HepG2 (cell line): ENCODE results near the gene PTPN14. TPM values are rescaled to one million over a fixed set of nuclear protein-coding genes. Genes with fewer than 3 reads are reported as not detected.
A peak's percentile ranks its signal among the peaks of the same experiment; 100 is the strongest.

Experiments used
- ATAC-seq: fragments of 200-7000 bp; cut with Tn5 transposase; 3 replicates; pipeline ENCODE4 v1.9.1; 2020; ENCODE audit warnings: mild to moderate bottlenecking, moderate library complexity
- BruUV-seq: library from RNA; stranded (reverse); fragments of 400-500 nt; replicated peaks from 2 replicates; lab custom pipeline; 2021; lab: Mats Ljungman, UMichigan
- CTCF ChIA-PET: fragments of 300-600 bp; formaldehyde crosslinking; extraction: SDS; loops from one replicate; lab custom pipeline; 2021; ENCODE audit warnings: low total read pairs, inconsistent platforms, low intra/inter-chr PET ratio; lab: Yijun Ruan, JAX
- POLR2A ChIA-PET: fragments of 350-600 bp; sonication (Branson Sonifier 250); formaldehyde crosslinking; loops from one replicate; lab custom pipeline; 2020; ENCODE audit warnings: antibody characterized with exemption, inconsistent platforms; lab: Yijun Ruan, JAX
- DNase-seq: peaks from one replicate; pipeline ENCODE4 v3.0.0-alpha.2; 2015; ENCODE audit warnings: low spot score
- FAIRE-seq: peaks from 3 replicates; lab custom pipeline; 2011; peaks lifted over from hg19 to GRCh38; lab: Jason Lieb, UNC
- H2AFZ ChIP-seq: one replicate; pipeline ENCODE4 v1.6.1; 2011; ENCODE audit warnings: low read length, inconsistent platforms
- H3K27ac ChIP-seq: fragments of 300-600 bp; 3 replicates; pipeline ENCODE4 v1.8.0; 2011; ENCODE audit warnings: mixed run types, mild to moderate bottlenecking, mixed read lengths, low read length, inconsistent platforms; ENCODE audit not compliant: insufficient read depth; ENCODE audit errors: extremely low read length
- H3K27me3 ChIP-seq, 2 experiments: fragments of 200-600 bp in 1 of 2; 2 replicates in 1 of 2; 3 replicates in 1 of 2; pipeline versions ENCODE4 v1.6.0 to v1.8.0; 2011; ENCODE audit warnings: low read length in 2 of 2, mild to moderate bottlenecking in 2 of 2, moderate library complexity in 2 of 2, inconsistent platforms in 1 of 2; ENCODE audit not compliant: insufficient read depth in 2 of 2, control insufficient read depth in 1 of 2
- H3K36me3 ChIP-seq, 2 experiments: fragments of 200-600 bp in 1 of 2; replicated peaks in 1 of 2; 2 replicates in 1 of 2; 3 replicates in 1 of 2; pipeline versions ENCODE4 v1.5.1 to v1.8.0; 2011; ENCODE audit warnings: low read length in 2 of 2, inconsistent platforms in 1 of 2; ENCODE audit not compliant: insufficient read depth in 2 of 2, control insufficient read depth in 1 of 2
- H3K4me1 ChIP-seq: 2 replicates; pipeline ENCODE4 v1.5.1; 2012; ENCODE audit warnings: low read length, inconsistent platforms; ENCODE audit not compliant: insufficient read depth
- H3K4me2 ChIP-seq: 2 replicates; pipeline ENCODE4 v1.6.0; 2011; ENCODE audit warnings: low read depth, low read length, inconsistent platforms
- H3K4me3 ChIP-seq, 3 experiments: fragments of 200-600 bp in 1 of 3; sonication (generic), shearing (Covaris generic) in 1 of 3; replicated peaks in 1 of 3; 2 replicates each; pipeline ENCODE4 v1.5.1; 2011 to 2016; ENCODE audit warnings: low read length in 3 of 3, inconsistent platforms in 2 of 3, low read depth in 2 of 3, mild to moderate bottlenecking in 2 of 3, control low read depth in 1 of 3, mixed read lengths in 1 of 3; ENCODE audit not compliant: insufficient read depth in 1 of 3
- H3K79me2 ChIP-seq: one replicate; pipeline ENCODE4 v1.6.1; 2011; ENCODE audit warnings: low read length, inconsistent platforms; ENCODE audit not compliant: insufficient read depth
- H3K9ac ChIP-seq: 2 replicates; pipeline ENCODE4 v1.6.0; 2011; ENCODE audit warnings: mild to moderate bottlenecking, low read depth, low read length, inconsistent platforms; ENCODE audit not compliant: insufficient read depth
- H3K9me3 ChIP-seq: 2 replicates; pipeline ENCODE4 v1.5.1; 2012; ENCODE audit warnings: mild to moderate bottlenecking, low read length
- H4K20me1 ChIP-seq: 2 replicates; pipeline ENCODE4 v1.6.0; 2011; ENCODE audit warnings: inconsistent platforms, mild to moderate bottlenecking, low read length, moderate library complexity; ENCODE audit not compliant: insufficient read depth
- AGO2 ChIP-seq: fragments of 200-400 bp; formaldehyde crosslinking; optimal IDR thresholded peaks from 2 replicates; pipeline ENCODE3; 2017; ENCODE audit warnings: mild to moderate bottlenecking, low read depth, low read length, moderate library complexity
- IKZF1 ChIP-seq: fragments of 450-650 bp; IDR thresholded peaks from 2 replicates; pipeline ENCODE4 v1.7.1; 2016
- KMT2A ChIP-seq: sonication (generic); formaldehyde crosslinking; IDR thresholded peaks from 2 replicates; pipeline ENCODE4 v1.4.0; 2020; ENCODE audit warnings: missing genetic modification reagents
- THAP9 ChIP-seq: sonication (generic); formaldehyde crosslinking; IDR thresholded peaks from 2 replicates; pipeline ENCODE4; 2020; ENCODE audit warnings: missing genetic modification reagents, mild to moderate bottlenecking, borderline replicate concordance
- ZBTB42 ChIP-seq: sonication (generic); formaldehyde crosslinking; IDR thresholded peaks from 2 replicates; pipeline ENCODE4 v1.5.0; 2020; ENCODE audit warnings: mild to moderate bottlenecking, missing genetic modification reagents
- ZC3H4 ChIP-seq: sonication (generic); formaldehyde crosslinking; IDR thresholded peaks from 2 replicates; pipeline ENCODE4 v1.4.0; 2020; ENCODE audit warnings: missing genetic modification reagents, borderline replicate concordance
- ZNF441 ChIP-seq: sonication (generic); formaldehyde crosslinking; IDR thresholded peaks from 2 replicates; pipeline ENCODE4 v1.7.0; 2021; ENCODE audit warnings: missing genetic modification reagents, borderline replicate concordance
- ZNF503 ChIP-seq: sonication (generic); formaldehyde crosslinking; IDR thresholded peaks from 2 replicates; pipeline ENCODE4 v1.4.0; 2020; ENCODE audit warnings: missing genetic modification reagents
- WGBS: methylation state at CpG from one replicate; pipeline ENCODE4 v1.1.6; 2017; ENCODE audit warnings: low lambda C conversion rate; 5-methylcytosine and 5-hydroxymethylcytosine counted together
- in situ Hi-C: cut with HindIII; loops from 2 replicates; pipeline ENCODE4 v1.10.0; 2017; ENCODE audit warnings: low pct_unique_long_range_greater_than_20kb; ENCODE audit not compliant: extremely low pct_ligation_motif_present
- intact Hi-C: fragments of 100-400 bp; cut with micrococcal nuclease; formaldehyde crosslinking; loops from one replicate; pipeline ENCODE4 v1.10.0; 2022; ENCODE audit not compliant: unreplicated experiment
- polyA plus RNA-seq, 8 experiments: library from polyadenylated mRNA; depleted of rRNA in 3 of 8; stranded (reverse) in 7 of 8; unstranded in 1 of 8; fragments of >200 nt; fragmentation: Illumina TruSeq in 4 of 8; extraction: Trizol in 4 of 8; gene quantifications; 2 replicates each; pipeline versions ENCODE4 v1.2.1 to v1.2.3, GENCODE V29; 2011 to 2016; ENCODE audit warnings: low read depth in 4 of 8, missing spikeins in 1 of 8, mixed read lengths in 1 of 8; ENCODE audit not compliant: insufficient read depth in 1 of 8
- total RNA-seq, 5 experiments: library from RNA; depleted of rRNA; stranded (reverse); fragments of >200 nt; fragmentation: Illumina TruSeq; extraction: Trizol; gene quantifications; 2 replicates each; pipeline ENCODE4 v1.2.3, GENCODE V29; 2016; ENCODE audit warnings: low read depth in 1 of 5
- TF ChIP-seq, protein P1 (sequence below): sonication (generic); formaldehyde crosslinking; IDR thresholded peaks from 2 replicates; pipeline ENCODE4 v1.5.0; 2020; ENCODE audit warnings: mild to moderate bottlenecking, missing genetic modification reagents, borderline replicate concordance
- TF ChIP-seq, protein P2 (sequence below): IDR thresholded peaks from 2 replicates; pipeline ENCODE4 v1.4.0; 2020; ENCODE audit warnings: mild to moderate bottlenecking, missing genetic modification reagents

Gene PTPN14
- total and polyA plus RNA-seq, 2 of the 13 experiments (the other 11 are each of a cell fraction or from before 2014, with no cell fraction given): 3.9 to 4.7 TPM

- peaks cover 9% of the 10 kb centered on the region for H3K79me2 ChIP-seq
- H3K9ac ChIP-seq: peak overlapping the region; percentile 76
- FAIRE-seq: no peak
- 9% methylated on average over 4 of the region's 15 CpGs for WGBS
- H2AFZ ChIP-seq: peak overlapping the region; percentile 95
- intact Hi-C loops (loop anchor here (5.0 kb wide), 1 partner anchor 90 kb away; no protein-coding TSS in a partner anchor), in situ Hi-C loops (loop anchor here (5.0 kb wide), 1 partner anchor 45 kb away; no protein-coding TSS in a partner anchor)
- no peaks in the 10 kb centered on the region for H3K9me3 ChIP-seq
- H3K4me1 ChIP-seq: peaks cover 60% of the 10 kb centered on the region
- POLR2A ChIA-PET: interaction anchor here (0.6 to 1.8 kb wide), 7 partner anchors 11 to 233 kb away, joined by 3 to 6 read pairs (median 4); no protein-coding TSS in a partner anchor
- H3K27me3 ChIP-seq: peaks cover 0 to 4% of the 10 kb centered on the region in 2 experiments; a peak in 2 of 5 replicates
- peak; percentile 11 for DNase-seq
- peak overlapping the region; percentile 93 for H3K4me2 ChIP-seq
- TSS peak; percentile 96 for BruUV-seq
- peak overlapping the region; percentile 86 to 90 (median 89) for H3K4me3 ChIP-seq
- no peaks in the 10 kb centered on the region for H3K36me3 ChIP-seq
- no peaks in the 10 kb centered on the region; the same call in 1 of the 2 replicates for H4K20me1 ChIP-seq
- peak overlapping the region; percentile 60 for H3K27ac ChIP-seq
- CTCF ChIA-PET: no interaction called here
- ATAC-seq: peak; percentile 7
- TF ChIP-seq ZNF503 (no peak), AGO2 (no peak), KMT2A (no peak), IKZF1 (no peak), ZC3H4 (CRISPR knock-in tag) (no peak), THAP9 (CRISPR knock-in tag) (0 out of 2 replicates have a peak, but pooled peaks have one; percentile 21), ZBTB42 (CRISPR knock-in tag) (no peak), ZNF441 (CRISPR knock-in tag) (0 out of 2 replicates have a peak, but pooled peaks have one; percentile 38)
- TF ChIP-seq, protein P1, sequence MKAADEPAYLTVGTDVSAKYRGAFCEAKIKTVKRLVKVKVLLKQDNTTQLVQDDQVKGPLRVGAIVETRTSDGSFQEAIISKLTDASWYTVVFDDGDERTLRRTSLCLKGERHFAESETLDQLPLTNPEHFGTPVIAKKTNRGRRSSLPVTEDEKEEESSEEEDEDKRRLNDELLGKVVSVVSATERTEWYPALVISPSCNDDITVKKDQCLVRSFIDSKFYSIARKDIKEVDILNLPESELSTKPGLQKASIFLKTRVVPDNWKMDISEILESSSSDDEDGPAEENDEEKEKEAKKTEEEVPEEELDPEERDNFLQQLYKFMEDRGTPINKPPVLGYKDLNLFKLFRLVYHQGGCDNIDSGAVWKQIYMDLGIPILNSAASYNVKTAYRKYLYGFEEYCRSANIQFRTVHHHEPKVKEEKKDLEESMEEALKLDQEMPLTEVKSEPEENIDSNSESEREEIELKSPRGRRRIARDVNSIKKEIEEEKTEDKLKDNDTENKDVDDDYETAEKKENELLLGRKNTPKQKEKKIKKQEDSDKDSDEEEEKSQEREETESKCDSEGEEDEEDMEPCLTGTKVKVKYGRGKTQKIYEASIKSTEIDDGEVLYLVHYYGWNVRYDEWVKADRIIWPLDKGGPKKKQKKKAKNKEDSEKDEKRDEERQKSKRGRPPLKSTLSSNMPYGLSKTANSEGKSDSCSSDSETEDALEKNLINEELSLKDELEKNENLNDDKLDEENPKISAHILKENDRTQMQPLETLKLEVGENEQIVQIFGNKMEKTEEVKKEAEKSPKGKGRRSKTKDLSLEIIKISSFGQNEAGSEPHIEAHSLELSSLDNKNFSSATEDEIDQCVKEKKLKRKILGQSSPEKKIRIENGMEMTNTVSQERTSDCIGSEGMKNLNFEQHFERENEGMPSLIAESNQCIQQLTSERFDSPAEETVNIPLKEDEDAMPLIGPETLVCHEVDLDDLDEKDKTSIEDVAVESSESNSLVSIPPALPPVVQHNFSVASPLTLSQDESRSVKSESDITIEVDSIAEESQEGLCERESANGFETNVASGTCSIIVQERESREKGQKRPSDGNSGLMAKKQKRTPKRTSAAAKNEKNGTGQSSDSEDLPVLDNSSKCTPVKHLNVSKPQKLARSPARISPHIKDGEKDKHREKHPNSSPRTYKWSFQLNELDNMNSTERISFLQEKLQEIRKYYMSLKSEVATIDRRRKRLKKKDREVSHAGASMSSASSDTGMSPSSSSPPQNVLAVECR (CRISPR knock-in tag): 0 out of 2 replicates have a peak, but pooled peaks have one; percentile 5
- TF ChIP-seq, protein P2, sequence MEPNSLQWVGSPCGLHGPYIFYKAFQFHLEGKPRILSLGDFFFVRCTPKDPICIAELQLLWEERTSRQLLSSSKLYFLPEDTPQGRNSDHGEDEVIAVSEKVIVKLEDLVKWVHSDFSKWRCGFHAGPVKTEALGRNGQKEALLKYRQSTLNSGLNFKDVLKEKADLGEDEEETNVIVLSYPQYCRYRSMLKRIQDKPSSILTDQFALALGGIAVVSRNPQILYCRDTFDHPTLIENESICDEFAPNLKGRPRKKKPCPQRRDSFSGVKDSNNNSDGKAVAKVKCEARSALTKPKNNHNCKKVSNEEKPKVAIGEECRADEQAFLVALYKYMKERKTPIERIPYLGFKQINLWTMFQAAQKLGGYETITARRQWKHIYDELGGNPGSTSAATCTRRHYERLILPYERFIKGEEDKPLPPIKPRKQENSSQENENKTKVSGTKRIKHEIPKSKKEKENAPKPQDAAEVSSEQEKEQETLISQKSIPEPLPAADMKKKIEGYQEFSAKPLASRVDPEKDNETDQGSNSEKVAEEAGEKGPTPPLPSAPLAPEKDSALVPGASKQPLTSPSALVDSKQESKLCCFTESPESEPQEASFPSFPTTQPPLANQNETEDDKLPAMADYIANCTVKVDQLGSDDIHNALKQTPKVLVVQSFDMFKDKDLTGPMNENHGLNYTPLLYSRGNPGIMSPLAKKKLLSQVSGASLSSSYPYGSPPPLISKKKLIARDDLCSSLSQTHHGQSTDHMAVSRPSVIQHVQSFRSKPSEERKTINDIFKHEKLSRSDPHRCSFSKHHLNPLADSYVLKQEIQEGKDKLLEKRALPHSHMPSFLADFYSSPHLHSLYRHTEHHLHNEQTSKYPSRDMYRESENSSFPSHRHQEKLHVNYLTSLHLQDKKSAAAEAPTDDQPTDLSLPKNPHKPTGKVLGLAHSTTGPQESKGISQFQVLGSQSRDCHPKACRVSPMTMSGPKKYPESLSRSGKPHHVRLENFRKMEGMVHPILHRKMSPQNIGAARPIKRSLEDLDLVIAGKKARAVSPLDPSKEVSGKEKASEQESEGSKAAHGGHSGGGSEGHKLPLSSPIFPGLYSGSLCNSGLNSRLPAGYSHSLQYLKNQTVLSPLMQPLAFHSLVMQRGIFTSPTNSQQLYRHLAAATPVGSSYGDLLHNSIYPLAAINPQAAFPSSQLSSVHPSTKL (CRISPR knock-in tag): 0 out of 2 replicates have a peak, but pooled peaks have one; percentile 5
Observed at GRCh38 chr1:214552174-214552608, 789 bp upstream of the PTPN14 start.
